ENCODE measurements around the gene MBNL1.

The MBNL1 gene

DNA sequence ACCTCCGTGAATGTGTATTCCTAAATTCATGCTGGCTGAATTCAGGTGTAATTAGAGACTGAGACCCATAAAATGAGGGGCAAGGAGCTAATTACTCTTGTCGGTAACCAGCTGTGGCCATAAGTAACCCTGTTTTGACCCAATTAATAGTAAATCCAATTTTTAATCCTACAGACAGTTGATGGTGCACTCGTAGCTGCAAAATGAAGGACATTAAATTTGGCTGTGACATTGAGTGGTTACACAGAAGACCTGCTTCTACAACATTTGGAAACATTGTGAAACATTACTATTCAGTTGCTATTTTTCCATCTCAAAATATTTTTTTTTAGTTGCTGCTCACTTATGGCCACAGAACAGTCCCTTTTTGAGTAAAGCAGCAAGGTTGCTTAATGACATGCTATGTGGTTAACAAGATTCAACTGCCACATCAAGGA is 33.0 kb downstream of the MBNL1 start:
- Histone ChIP-seq H3K9ac (ENCODE audit: low read depth, low read length, poor library complexity) (no peak overlapping the region), H3K14ac (ENCODE audit: low read length) (no peak overlapping the region), H3K27ac (replicated peaks; ENCODE audit: low read length) (no peak overlapping the region), H2BK120ac (ENCODE audit: low read depth, low read length) (no peak overlapping the region), H2AFZ (ENCODE audit: low read length) (no peak overlapping the region), H3K27me3 (ENCODE audit: control insufficient read depth in 3 of 3, insufficient read depth in 3 of 3, low read depth in 1 of 3, low read length in 3 of 3) (no peaks in the 10 kb centered on the region), H3K4me2 (ENCODE audit: insufficient read depth, low read length, poor library complexity, severe bottlenecking) (no peak overlapping the region), H2BK5ac (ENCODE audit: low read length) (no peak overlapping the region), H3K4ac (ENCODE audit: low read length) (no peak overlapping the region), H3K36me3 (replicated peaks in 1 of 2; ENCODE audit: control insufficient read depth in 2 of 2, insufficient read depth in 2 of 2, low read length in 2 of 2) (peaks cover 0 to 30% of the 10 kb centered on the region in 2 donors), H3K4me3 (ENCODE audit: low read length in 2 of 2) (no peak overlapping the region), H3K4me1 (ENCODE audit: control insufficient read depth in 2 of 2, insufficient read depth in 1 of 2, low read depth in 1 of 2, low read length in 2 of 2) (peaks cover 8 to 16% of the 10 kb centered on the region in 2 donors), H3K9me3 (replicated peaks in 1 of 2; ENCODE audit: control insufficient read depth in 2 of 2, insufficient read depth in 1 of 2, low read depth in 1 of 2, low read length in 2 of 2) (no peaks in the 10 kb centered on the region), H3K18ac (ENCODE audit: low read length) (no peak overlapping the region), H4K91ac (ENCODE audit: low read depth, low read length, poor library complexity) (no peak overlapping the region), H3K23ac (ENCODE audit: low read depth, low read length, poor library complexity) (no peak overlapping the region), H2BK15ac (ENCODE audit: low read length) (no peak overlapping the region), H4K8ac (ENCODE audit: low read depth, low read length) (no peak overlapping the region), H3K79me1 (ENCODE audit: low read depth, low read length) (peaks cover 2% of the 10 kb centered on the region), H2AK5ac (ENCODE audit: low read depth, low read length) (no peak overlapping the region), H2BK12ac (ENCODE audit: low read length) (no peak overlapping the region)
- DNase-seq (ENCODE audit: low spot score): no peak
- no CpG with 5 or more reads among the region's 3 CpGs for WGBS, 2 donors (ENCODE audit: extremely low coverage in 2 of 2, insufficient read length in 2 of 2, insufficient replicate concordance in 1 of 2)

GRCh38 chr3:152302521-152303021 is 33.8 kb downstream of the MBNL1 start:
- Histone ChIP-seq H3K4me1 (ENCODE audit: control insufficient read depth in 2 of 2, insufficient read depth in 1 of 2, low read depth in 1 of 2, low read length in 2 of 2) (peaks cover 8 to 16% of the 10 kb centered on the region in 2 donors), H2BK120ac (ENCODE audit: low read depth, low read length) (no peak overlapping the region), H3K4ac (ENCODE audit: low read length) (no peak overlapping the region), H2AK5ac (ENCODE audit: low read depth, low read length) (no peak overlapping the region), H3K79me1 (ENCODE audit: low read depth, low read length) (peaks cover 2% of the 10 kb centered on the region), H3K27me3 (ENCODE audit: control insufficient read depth in 3 of 3, insufficient read depth in 3 of 3, low read depth in 1 of 3, low read length in 3 of 3) (no peaks in the 10 kb centered on the region), H3K14ac (ENCODE audit: low read length) (no peak overlapping the region), H2AFZ (ENCODE audit: low read length) (no peak overlapping the region), H3K27ac (replicated peaks; ENCODE audit: low read length) (no peak overlapping the region), H3K4me3 (ENCODE audit: low read length in 2 of 2) (no peak overlapping the region), H3K23ac (ENCODE audit: low read depth, low read length, poor library complexity) (no peak overlapping the region), H3K9me3 (replicated peaks in 1 of 2; ENCODE audit: control insufficient read depth in 2 of 2, insufficient read depth in 1 of 2, low read depth in 1 of 2, low read length in 2 of 2) (no peaks in the 10 kb centered on the region), H4K8ac (ENCODE audit: low read depth, low read length) (no peak overlapping the region), H4K91ac (ENCODE audit: low read depth, low read length, poor library complexity) (no peak overlapping the region), H2BK15ac (ENCODE audit: low read length) (no peak overlapping the region), H3K36me3 (replicated peaks in 1 of 2; ENCODE audit: control insufficient read depth in 2 of 2, insufficient read depth in 2 of 2, low read length in 2 of 2) (peaks cover 0 to 37% of the 10 kb centered on the region in 2 donors), H3K9ac (ENCODE audit: low read depth, low read length, poor library complexity) (no peak overlapping the region), H3K18ac (ENCODE audit: low read length) (no peak overlapping the region), H2BK5ac (ENCODE audit: low read length) (no peak overlapping the region), H3K4me2 (ENCODE audit: insufficient read depth, low read length, poor library complexity, severe bottlenecking) (no peak overlapping the region), H2BK12ac (ENCODE audit: low read length) (no peak overlapping the region)
- DNase-seq (ENCODE audit: low spot score): no peak
- WGBS, 2 donors (ENCODE audit: extremely low coverage in 2 of 2, insufficient read length in 2 of 2, insufficient replicate concordance in 1 of 2): no CpG with 5 or more reads among the region's 4 CpGs

DNA sequence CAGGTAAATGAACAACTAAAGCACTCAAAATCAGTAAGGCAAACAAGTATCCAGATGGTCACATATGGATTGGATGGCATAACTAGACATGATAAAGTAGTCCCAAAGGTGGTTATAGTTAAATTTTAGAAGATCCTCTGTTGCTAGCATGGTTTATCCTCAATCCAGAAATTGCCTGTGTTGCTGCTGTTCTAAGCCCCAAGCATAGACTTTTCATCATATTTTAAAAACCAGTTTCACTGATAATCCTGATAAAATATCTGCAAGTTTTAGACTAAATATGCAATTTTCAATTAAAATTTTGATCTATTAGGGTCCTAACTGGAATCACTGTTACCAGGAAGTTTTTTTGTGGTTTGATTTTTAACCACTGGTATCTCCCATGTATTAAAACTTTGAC is 35.4 kb downstream of the MBNL1 start:
- no peaks in the 10 kb centered on the region for H3K9me3 ChIP-seq (replicated peaks in 1 of 2; ENCODE audit: control insufficient read depth in 2 of 2, insufficient read depth in 1 of 2, low read depth in 1 of 2, low read length in 2 of 2)
- H3K4me1 ChIP-seq (ENCODE audit: control insufficient read depth in 2 of 2, insufficient read depth in 1 of 2, low read depth in 1 of 2, low read length in 2 of 2): peaks cover 8 to 13% of the 10 kb centered on the region in 2 donors
- no peak overlapping the region for H2AFZ ChIP-seq (ENCODE audit: low read length)
- no peak overlapping the region for H4K91ac ChIP-seq (ENCODE audit: low read depth, low read length, poor library complexity)
- no peak overlapping the region for H3K14ac ChIP-seq (ENCODE audit: low read length)
- H3K4me3 ChIP-seq (ENCODE audit: low read length in 2 of 2): no peak overlapping the region
- no peak overlapping the region for H3K18ac ChIP-seq (ENCODE audit: low read length)
- H3K4me2 ChIP-seq (ENCODE audit: insufficient read depth, low read length, poor library complexity, severe bottlenecking): no peak overlapping the region
- no peak overlapping the region for H3K4ac ChIP-seq (ENCODE audit: low read length)
- no peak overlapping the region for H3K23ac ChIP-seq (ENCODE audit: low read depth, low read length, poor library complexity)
- H2AK5ac ChIP-seq (ENCODE audit: low read depth, low read length): no peak overlapping the region
- no peak overlapping the region for H2BK12ac ChIP-seq (ENCODE audit: low read length)
- H2BK5ac ChIP-seq (ENCODE audit: low read length): no peak overlapping the region
- H3K36me3 ChIP-seq (replicated peaks in 1 of 2; ENCODE audit: control insufficient read depth in 2 of 2, insufficient read depth in 2 of 2, low read length in 2 of 2): peaks cover 0 to 37% of the 10 kb centered on the region in 2 donors
- no peak overlapping the region for H2BK120ac ChIP-seq (ENCODE audit: low read depth, low read length)
- H2BK15ac ChIP-seq (ENCODE audit: low read length): no peak overlapping the region
- no peak overlapping the region for H3K9ac ChIP-seq (ENCODE audit: low read depth, low read length, poor library complexity)
- peaks cover 2% of the 10 kb centered on the region for H3K79me1 ChIP-seq (ENCODE audit: low read depth, low read length)
- no peaks in the 10 kb centered on the region for H3K27me3 ChIP-seq (ENCODE audit: control insufficient read depth in 3 of 3, insufficient read depth in 3 of 3, low read depth in 1 of 3, low read length in 3 of 3)
- H3K27ac ChIP-seq (replicated peaks; ENCODE audit: low read length): no peak overlapping the region
- no peak overlapping the region for H4K8ac ChIP-seq (ENCODE audit: low read depth, low read length)
- DNase-seq (ENCODE audit: low spot score): no peak

DNA sequence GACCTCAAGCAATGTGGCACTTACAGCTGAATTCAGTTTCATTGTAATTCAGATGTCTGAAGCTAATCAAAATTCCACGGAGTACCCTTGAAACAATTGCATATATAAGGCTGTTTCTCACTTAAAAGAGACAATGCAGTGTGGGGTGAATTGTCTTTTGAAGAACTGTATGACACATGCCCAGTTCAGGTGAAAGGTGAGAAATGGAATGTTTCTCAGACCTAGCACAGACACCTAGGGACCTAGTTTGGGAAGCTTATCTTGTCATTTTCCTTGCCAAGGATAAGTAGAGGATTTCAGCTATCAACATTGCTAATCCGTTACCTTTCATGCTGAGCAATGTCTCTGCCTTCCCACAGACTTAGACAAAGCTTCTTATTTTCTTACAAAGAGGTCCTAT is 36.3 kb downstream of the MBNL1 start:
- H3K23ac ChIP-seq (ENCODE audit: low read depth, low read length, poor library complexity): no peak overlapping the region
- H3K36me3 ChIP-seq (replicated peaks in 1 of 2; ENCODE audit: control insufficient read depth in 2 of 2, insufficient read depth in 2 of 2, low read length in 2 of 2): peaks cover 0 to 32% of the 10 kb centered on the region in 2 donors
- H3K79me1 ChIP-seq (ENCODE audit: low read depth, low read length): no peaks in the 10 kb centered on the region
- H2BK5ac ChIP-seq (ENCODE audit: low read length): no peak overlapping the region
- no peak overlapping the region for H3K4me2 ChIP-seq (ENCODE audit: insufficient read depth, low read length, poor library complexity, severe bottlenecking)
- H3K9me3 ChIP-seq (replicated peaks in 1 of 2; ENCODE audit: control insufficient read depth in 2 of 2, insufficient read depth in 1 of 2, low read depth in 1 of 2, low read length in 2 of 2): no peaks in the 10 kb centered on the region
- no peak overlapping the region for H3K4me3 ChIP-seq (ENCODE audit: low read length in 2 of 2)
- no peak overlapping the region for H2AFZ ChIP-seq (ENCODE audit: low read length)
- no peak overlapping the region for H3K27ac ChIP-seq (replicated peaks; ENCODE audit: low read length)
- H3K18ac ChIP-seq (ENCODE audit: low read length): no peak overlapping the region
- H3K14ac ChIP-seq (ENCODE audit: low read length): no peak overlapping the region
- WGBS, 2 donors (ENCODE audit: extremely low coverage in 2 of 2, insufficient read length in 2 of 2, insufficient replicate concordance in 1 of 2): no CpG with 5 or more reads among the region's 2 CpGs
- no peak overlapping the region for H4K91ac ChIP-seq (ENCODE audit: low read depth, low read length, poor library complexity)
- H3K4ac ChIP-seq (ENCODE audit: low read length): no peak overlapping the region
- DNase-seq (ENCODE audit: low spot score): no peak
- peaks cover 8 to 13% of the 10 kb centered on the region in 2 donors for H3K4me1 ChIP-seq (ENCODE audit: control insufficient read depth in 2 of 2, insufficient read depth in 1 of 2, low read depth in 1 of 2, low read length in 2 of 2)
- H2BK12ac ChIP-seq (ENCODE audit: low read length): no peak overlapping the region
- H2BK120ac ChIP-seq (ENCODE audit: low read depth, low read length): no peak overlapping the region
- H4K8ac ChIP-seq (ENCODE audit: low read depth, low read length): no peak overlapping the region
- no peak overlapping the region for H2BK15ac ChIP-seq (ENCODE audit: low read length)
- H3K9ac ChIP-seq (ENCODE audit: low read depth, low read length, poor library complexity): no peak overlapping the region
- no peaks in the 10 kb centered on the region for H3K27me3 ChIP-seq (ENCODE audit: control insufficient read depth in 3 of 3, insufficient read depth in 3 of 3, low read depth in 1 of 3, low read length in 3 of 3)
- H2AK5ac ChIP-seq (ENCODE audit: low read depth, low read length): no peak overlapping the region

Measured in neuronal stem cell (in vitro differentiated cells).